HG03432 (cell line): ENCODE results near the gene DPEP1.

Source experiments
- ATAC-seq: cut with Tn5 transposase; IDR thresholded peaks from one replicate; pipeline ENCODE4 v1.9.1; 2021; ENCODE audit warnings: mild to moderate bottlenecking, moderate library complexity; ENCODE audit not compliant: unreplicated experiment

The DPEP1 gene

GRCh38 chr16:89678258-89678657 lies 64.8 kb downstream of the DPEP1 start:
- ATAC-seq = no peak

DNA sequence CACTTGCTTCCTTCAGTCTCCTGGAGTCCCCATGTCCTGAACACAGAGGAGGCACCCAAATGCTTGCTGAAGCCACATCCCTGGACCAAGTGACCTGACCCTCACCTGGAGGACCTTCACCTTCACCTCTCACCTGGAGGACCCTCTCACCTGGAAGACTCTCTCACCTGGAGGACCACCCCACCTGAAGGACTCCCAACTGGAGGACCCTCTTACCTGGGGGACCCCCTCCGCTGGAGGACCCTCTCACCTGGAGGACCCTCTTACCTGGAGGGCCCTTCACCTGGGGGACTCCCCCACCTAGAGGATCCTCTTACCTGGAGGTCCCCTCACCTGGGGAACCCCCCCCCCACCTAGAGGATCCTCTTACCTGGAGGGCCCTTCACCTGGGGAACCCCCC lies 72.5 kb downstream of the DPEP1 start:
- no peak for ATAC-seq

DNA sequence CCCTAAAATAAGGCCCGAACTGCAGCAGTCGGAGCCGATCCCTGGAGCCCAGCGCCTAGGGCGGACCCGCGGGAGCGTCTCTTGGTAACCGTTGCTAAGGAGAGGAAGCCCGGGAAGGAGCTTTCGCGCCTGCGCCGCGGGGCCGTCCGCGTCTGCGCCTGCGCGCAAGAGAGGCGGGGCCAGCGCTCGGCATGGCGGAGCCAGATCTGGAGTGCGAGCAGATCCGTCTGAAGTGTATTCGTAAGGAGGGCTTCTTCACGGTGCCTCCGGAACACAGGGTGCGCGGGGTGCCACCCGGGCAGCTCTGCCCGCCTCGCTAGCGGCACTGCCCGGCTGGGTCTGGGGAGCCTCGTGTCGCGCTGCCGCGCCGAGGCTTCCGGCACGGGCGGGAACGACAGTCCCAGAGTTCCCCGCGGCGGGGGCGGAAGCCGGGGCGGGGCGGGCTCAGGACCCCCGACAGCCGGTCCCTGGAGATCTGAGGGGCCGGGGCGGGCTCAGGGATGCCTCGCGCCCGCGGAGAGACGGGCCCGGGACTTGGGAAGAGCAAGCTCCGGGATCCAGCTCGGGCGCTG lies 73.2 kb downstream of the DPEP1 start, which contains the start of gene CDK10:
CDK10 (plus strand) TSS at position 170 of the 572 bp plus-strand sequence; CDS start at position 192, 22 bp downstream.
- peak; percentile 81 for ATAC-seq

- ATAC-seq = peak; percentile 40
Observed at GRCh38 chr16:89687092-89687940, 73.9 kb downstream of the DPEP1 start.
